ENCODE results near the gene KRT75.
"Not testable (repeated sequence)": the region's sequence is repeated elsewhere in the genome, so short reads cannot be mapped to it uniquely, and the experiment has no call there.

The KRT75 gene

GRCh38 chr12:52416795-52417194 lies 17.4 kb downstream of the KRT75 start:
- no peaks in the 10 kb centered on the region for H3K9me3 ChIP-seq (ENCODE audit: control insufficient read depth, insufficient read depth, low read length)
- no peaks in the 10 kb centered on the region for H3K4me1 ChIP-seq (ENCODE audit: insufficient read depth, low read length)
- no peaks in the 10 kb centered on the region for H3K36me3 ChIP-seq (ENCODE audit: insufficient read depth, low read length)
- H3K9ac ChIP-seq (ENCODE audit: low read depth, low read length), result no peak overlapping the region

DNA sequence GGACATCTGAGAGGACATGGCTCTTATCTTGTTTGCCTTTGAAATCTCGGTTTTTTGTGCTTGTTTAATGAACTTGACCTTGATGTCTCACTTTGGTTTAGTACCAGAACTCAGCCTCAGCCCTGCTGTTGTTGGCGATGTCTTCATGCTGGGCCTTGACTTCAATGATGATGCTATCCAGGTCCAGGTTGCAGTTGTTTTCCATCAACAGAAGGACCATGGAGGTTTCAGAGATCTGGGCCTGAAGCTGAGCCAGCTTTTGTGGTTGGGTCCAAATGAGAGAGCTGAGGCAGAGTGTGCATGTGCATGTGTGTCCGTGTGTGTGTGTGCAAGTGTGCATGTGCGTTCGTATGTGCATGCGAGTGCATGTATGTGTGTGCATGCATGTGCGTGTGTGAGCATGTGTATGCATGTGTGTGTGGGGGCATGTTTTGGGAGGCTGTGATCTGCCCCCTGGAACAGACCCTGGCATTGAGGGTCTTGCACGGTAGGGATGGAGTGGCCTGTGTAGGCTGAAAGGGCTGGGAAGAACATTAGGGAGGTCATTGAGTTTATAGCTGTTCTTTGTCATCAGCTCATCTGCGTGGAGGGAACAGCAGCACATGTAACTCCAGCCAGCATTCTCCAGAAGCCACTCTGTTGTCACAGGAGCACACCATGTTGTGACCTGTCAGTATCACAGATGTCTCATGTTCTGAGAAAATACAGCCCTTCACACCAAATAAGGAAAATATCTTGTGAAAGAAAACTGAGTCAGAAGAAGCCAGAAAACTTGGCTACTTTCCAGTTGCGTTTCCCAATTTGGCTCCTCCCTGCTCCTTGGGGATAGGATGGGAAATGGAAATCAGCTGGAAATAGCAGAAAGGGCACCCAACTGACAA lies 18.1 kb downstream of the KRT75 start:
- no peak overlapping the region for H3K9ac ChIP-seq (ENCODE audit: low read depth, low read length)
- no peaks in the 10 kb centered on the region for H3K9me3 ChIP-seq (ENCODE audit: control insufficient read depth, insufficient read depth, low read length)

GRCh38 chr12:52414936-52415335 lies 19.2 kb downstream of the KRT75 start:
- Histone ChIP-seq H3K4me1 (ENCODE audit: insufficient read depth, low read length) (no peaks in the 10 kb centered on the region), H3K9me3 (ENCODE audit: control insufficient read depth, insufficient read depth, low read length) (no peaks in the 10 kb centered on the region), H3K36me3 (ENCODE audit: insufficient read depth, low read length) (no peaks in the 10 kb centered on the region), H3K9ac (ENCODE audit: low read depth, low read length) (no peak overlapping the region)

More for the DNA sequence above, 18.1 kb downstream of the KRT75 start:
- no peaks in the 10 kb centered on the region for H3K4me1 ChIP-seq (ENCODE audit: insufficient read depth, low read length)
- H3K36me3 ChIP-seq (ENCODE audit: insufficient read depth, low read length), result no peaks in the 10 kb centered on the region

DNA sequence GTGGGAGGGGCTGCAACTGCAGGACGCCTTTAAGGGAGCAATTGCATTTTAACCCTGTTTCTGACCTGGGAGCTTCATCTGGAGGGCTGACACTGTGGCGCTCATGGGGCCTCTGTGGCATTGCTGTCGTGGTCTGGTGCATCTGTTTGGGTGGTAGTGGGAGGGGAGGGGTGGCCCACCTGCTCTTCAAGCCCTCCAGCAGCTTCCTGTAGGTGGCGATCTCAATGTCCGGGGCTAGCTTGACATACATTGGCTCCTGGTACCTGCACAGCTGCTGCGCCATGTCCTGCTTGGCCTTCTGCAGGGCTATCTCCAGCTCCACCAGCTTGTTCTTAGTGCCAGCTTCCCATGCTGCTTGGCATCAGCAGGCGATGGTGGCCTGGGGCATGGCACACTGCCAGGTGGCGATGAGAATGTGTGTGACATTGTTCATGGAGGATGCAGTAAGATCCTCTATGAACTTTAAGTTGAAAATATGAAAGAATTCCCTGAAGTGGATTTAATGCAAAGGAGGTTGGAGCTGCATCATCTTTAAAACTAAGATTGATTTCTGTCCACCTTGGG lies 20.3 kb downstream of the KRT75 start:
- Histone ChIP-seq H3K4me1 (ENCODE audit: insufficient read depth, low read length) (no peaks in the 10 kb centered on the region), H3K9ac (ENCODE audit: low read depth, low read length) (no peak overlapping the region), H3K36me3 (ENCODE audit: insufficient read depth, low read length) (no peaks in the 10 kb centered on the region), H3K9me3 (ENCODE audit: control insufficient read depth, insufficient read depth, low read length) (no peaks in the 10 kb centered on the region)

DNA sequence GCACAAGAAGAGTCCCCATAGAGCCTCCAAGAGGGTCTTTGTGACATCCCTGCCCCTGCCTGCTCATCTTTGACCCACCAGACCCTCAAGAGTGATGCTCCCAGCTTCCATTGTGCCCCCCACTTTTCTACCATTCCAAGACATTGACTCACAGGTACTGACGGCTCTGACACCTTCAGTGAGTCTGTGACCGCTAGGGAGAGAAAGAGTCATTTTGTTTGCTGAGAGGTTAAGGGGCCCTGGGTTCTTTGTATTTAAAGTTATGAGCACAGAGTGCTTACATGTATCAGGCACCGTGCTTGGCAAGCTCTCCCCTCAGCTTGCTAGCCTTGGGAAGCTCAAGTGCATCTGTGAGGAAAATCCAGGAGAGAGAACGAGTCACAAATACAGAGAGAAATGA lies 21.0 kb downstream of the KRT75 start:
- no peaks in the 10 kb centered on the region for H3K36me3 ChIP-seq (ENCODE audit: insufficient read depth, low read length)
- H3K9me3 ChIP-seq (ENCODE audit: control insufficient read depth, insufficient read depth, low read length), result no peaks in the 10 kb centered on the region; the same call in 1 of the 2 replicates
- H3K9ac ChIP-seq (ENCODE audit: low read depth, low read length), result no peak overlapping the region
- no peaks in the 10 kb centered on the region for H3K4me1 ChIP-seq (ENCODE audit: insufficient read depth, low read length)

DNA sequence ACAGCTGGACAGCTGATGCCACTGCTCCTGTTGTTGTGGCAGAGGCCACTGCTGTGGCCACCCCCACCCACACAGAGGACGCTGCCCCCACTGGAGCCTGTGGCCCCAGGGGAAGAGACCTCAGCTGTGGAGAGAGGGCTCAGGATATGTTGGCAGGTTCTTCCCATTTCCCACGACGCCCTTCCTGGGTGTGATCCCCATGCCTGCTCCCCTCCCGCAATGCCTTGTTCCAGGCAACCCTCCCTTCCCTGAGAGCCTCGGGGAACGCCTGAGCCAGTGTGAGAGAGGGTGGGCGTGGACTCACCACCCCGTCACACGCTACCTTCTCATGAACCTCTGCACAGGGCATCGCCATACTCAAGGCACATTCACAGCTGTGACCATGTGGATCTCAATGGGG lies 22.4 kb downstream of the KRT75 start:
- H3K9me3 ChIP-seq (ENCODE audit: control insufficient read depth, insufficient read depth, low read length), result no peaks in the 10 kb centered on the region; the same call in 1 of the 2 replicates
- H3K9ac ChIP-seq (ENCODE audit: low read depth, low read length), result no peak overlapping the region
- no peaks in the 10 kb centered on the region for H3K36me3 ChIP-seq (ENCODE audit: insufficient read depth, low read length)
- no peaks in the 10 kb centered on the region for H3K4me1 ChIP-seq (ENCODE audit: insufficient read depth, low read length)

DNA sequence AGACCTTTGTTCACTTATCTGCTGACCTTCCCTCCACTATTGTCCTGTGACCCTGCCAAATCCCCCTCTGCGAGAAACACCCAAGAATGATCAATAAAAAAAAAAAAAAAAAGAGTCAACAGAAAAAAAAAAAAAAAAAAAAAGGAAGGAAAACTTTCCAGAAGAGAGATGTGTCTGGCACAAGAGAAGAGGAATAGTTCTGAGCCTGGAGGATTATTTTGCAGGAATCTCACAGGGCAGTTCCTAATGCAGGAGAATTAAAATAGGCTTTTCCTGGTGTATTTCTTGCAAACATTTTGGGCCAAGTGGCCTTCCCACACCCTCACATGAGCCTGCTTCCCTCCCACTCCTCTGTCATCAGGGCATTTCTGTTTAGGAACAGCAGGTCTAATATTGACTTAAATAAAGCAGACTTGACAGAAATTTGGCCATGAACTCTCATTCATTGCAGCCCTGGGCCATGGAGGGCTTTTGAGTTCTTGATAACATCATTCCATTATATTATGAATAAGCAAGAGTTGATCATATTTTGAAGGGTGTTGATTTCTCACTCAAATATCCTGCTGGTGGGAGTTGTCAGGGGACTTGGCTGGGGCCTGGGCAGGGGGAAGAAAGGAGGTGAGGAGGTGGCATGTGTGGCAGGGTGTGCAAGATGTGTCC lies 23.5 kb downstream of the KRT75 start:
- not testable (repeated sequence) for H3K9ac ChIP-seq (ENCODE audit: low read depth, low read length); H3K4me1 ChIP-seq (ENCODE audit: insufficient read depth, low read length); H3K9me3 ChIP-seq (ENCODE audit: control insufficient read depth, insufficient read depth, low read length); H3K36me3 ChIP-seq (ENCODE audit: insufficient read depth, low read length)

DNA sequence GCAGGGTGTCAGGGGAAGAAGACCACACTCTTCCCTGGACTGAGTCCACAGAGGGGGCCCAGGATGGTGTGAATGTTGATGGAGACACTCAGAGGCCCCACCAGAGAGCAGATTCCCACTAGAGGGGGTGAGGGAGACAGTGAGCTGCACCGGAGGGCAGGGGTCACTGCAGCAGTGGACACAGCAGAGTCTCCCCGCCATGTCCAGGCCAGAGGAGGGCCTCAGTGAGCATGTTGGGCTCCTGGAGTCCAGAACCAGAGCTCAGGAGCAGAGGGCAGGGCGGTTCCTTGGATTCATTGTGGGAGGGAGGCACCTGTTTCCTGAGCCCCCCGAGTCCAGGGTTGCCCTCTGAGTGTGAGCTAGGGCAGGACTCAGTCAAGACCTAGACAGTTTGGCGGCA lies 26.3 kb downstream of the KRT75 start:
- Histone ChIP-seq H3K36me3 (ENCODE audit: insufficient read depth, low read length) (no peaks in the 10 kb centered on the region), H3K9ac (ENCODE audit: low read depth, low read length) (no peak overlapping the region), H3K9me3 (ENCODE audit: control insufficient read depth, insufficient read depth, low read length) (no peaks in the 10 kb centered on the region; the same call in 1 of the 2 replicates)

GRCh38 chr12:52405922-52406385 lies 28.2 kb downstream of the KRT75 start, which contains the start of gene KRT82:
KRT82 (minus strand) TSS chr12:52406335; CDS start chr12:52406277, 58 bp downstream.
- Histone ChIP-seq H3K9me3 (ENCODE audit: control insufficient read depth, insufficient read depth, low read length) (no peaks in the 10 kb centered on the region; the same call in 1 of the 2 replicates), H3K36me3 (ENCODE audit: insufficient read depth, low read length) (no peaks in the 10 kb centered on the region), H3K9ac (ENCODE audit: low read depth, low read length) (no peak within 1 kb of the TSS), H3K4me1 (ENCODE audit: insufficient read depth, low read length) (no peaks in the 10 kb centered on the region)

More for the DNA sequence above, 26.3 kb downstream of the KRT75 start:
- H3K4me1 ChIP-seq (ENCODE audit: insufficient read depth, low read length), result no peaks in the 10 kb centered on the region

DNA sequence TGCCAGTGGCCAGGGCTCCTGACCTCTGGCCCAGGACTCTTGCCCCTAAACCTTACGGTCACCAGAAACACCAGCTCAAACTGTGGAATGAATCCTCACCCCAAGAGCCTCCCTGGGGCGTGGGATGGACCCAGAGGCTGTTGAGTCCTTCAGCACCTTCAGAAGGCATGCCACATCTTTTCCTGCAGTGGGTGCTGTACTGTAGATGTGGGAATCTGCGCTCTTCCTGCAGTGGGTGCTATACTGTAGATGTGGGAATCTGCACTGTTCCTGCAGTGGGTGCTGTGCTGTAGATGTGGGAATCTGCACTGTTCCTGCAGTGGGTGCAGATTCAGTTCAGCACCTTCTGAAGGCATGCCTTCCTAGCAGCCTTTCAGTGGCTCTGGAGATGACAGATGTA lies 29.2 kb downstream of the KRT75 start:
- Histone ChIP-seq H3K9me3 (ENCODE audit: control insufficient read depth, insufficient read depth, low read length) (no peaks in the 10 kb centered on the region; the same call in 1 of the 2 replicates), H3K9ac (ENCODE audit: low read depth, low read length) (no peak overlapping the region), H3K4me1 (ENCODE audit: insufficient read depth, low read length) (no peaks in the 10 kb centered on the region), H3K36me3 (ENCODE audit: insufficient read depth, low read length) (no peaks in the 10 kb centered on the region)

GRCh38 chr12:52403561-52403960 lies 30.6 kb downstream of the KRT75 start:
- no peaks in the 10 kb centered on the region; the same call in 1 of the 2 replicates for H3K9me3 ChIP-seq (ENCODE audit: control insufficient read depth, insufficient read depth, low read length)
- H3K9ac ChIP-seq (ENCODE audit: low read depth, low read length), result no peak overlapping the region
- no peaks in the 10 kb centered on the region for H3K4me1 ChIP-seq (ENCODE audit: insufficient read depth, low read length)
- no peaks in the 10 kb centered on the region for H3K36me3 ChIP-seq (ENCODE audit: insufficient read depth, low read length)

DNA sequence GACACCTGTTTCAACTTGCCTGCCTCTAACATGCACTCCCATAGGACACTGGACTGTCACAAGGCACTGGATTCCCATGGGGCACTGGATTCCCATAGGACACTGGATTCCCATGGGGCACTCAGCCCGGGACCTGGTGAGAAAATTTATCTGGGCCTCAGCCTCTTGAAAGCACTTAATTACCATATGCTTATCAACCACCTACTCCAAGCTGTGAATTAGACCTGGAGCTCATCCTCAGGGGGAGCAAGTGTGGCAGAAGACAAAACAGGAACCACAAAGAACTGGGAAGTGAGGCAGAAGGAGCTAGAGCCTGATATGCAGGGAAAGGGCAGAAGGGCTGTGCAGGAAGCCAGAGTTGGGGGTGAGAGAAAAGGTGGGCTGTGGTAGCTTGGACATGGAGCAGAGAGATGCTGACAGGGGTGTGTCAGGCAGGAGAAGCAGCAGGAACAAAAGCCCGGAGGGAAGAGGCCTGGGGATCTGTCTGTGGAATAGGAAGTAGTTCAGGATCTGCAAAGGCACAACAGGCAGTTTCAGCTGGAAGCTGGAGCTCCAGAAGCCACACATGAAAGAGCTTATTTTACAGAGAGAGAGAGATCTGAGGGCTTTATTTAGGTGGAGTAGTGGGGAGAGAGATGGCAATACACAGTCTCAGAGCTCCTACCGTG lies 31.2 kb downstream of the KRT75 start:
- H3K4me1 ChIP-seq (ENCODE audit: insufficient read depth, low read length), result no peaks in the 10 kb centered on the region
- no peaks in the 10 kb centered on the region for H3K9me3 ChIP-seq (ENCODE audit: control insufficient read depth, insufficient read depth, low read length)
- no peaks in the 10 kb centered on the region for H3K36me3 ChIP-seq (ENCODE audit: insufficient read depth, low read length)
- H3K9ac ChIP-seq (ENCODE audit: low read depth, low read length), result no peak overlapping the region

GRCh38 chr12:52402377-52402776 lies 31.8 kb downstream of the KRT75 start:
- Histone ChIP-seq H3K9ac (ENCODE audit: low read depth, low read length) (no peak overlapping the region), H3K9me3 (ENCODE audit: control insufficient read depth, insufficient read depth, low read length) (no peaks in the 10 kb centered on the region), H3K36me3 (ENCODE audit: insufficient read depth, low read length) (no peaks in the 10 kb centered on the region), H3K4me1 (ENCODE audit: insufficient read depth, low read length) (no peaks in the 10 kb centered on the region)

GRCh38 chr12:52401926-52402325 lies 32.2 kb downstream of the KRT75 start:
- no peaks in the 10 kb centered on the region for H3K4me1 ChIP-seq (ENCODE audit: insufficient read depth, low read length)
- H3K36me3 ChIP-seq (ENCODE audit: insufficient read depth, low read length), result no peaks in the 10 kb centered on the region
- no peaks in the 10 kb centered on the region for H3K9me3 ChIP-seq (ENCODE audit: control insufficient read depth, insufficient read depth, low read length)
- H3K9ac ChIP-seq (ENCODE audit: low read depth, low read length), result no peak overlapping the region

All from ES-I3 (cell line).